Type B pancreatic cell (in vitro differentiated cells): ENCODE measurements around the gene SWSAP1. TPM values are rescaled to one million over a fixed set of nuclear protein-coding genes. Genes with fewer than 3 reads are reported as not detected.

Experiments
- DNase-seq: peaks from one replicate; pipeline ENCODE4 v3.0.0; 2021; ENCODE audit warnings: mixed read lengths; ENCODE audit not compliant: unreplicated experiment; ENCODE audit errors: extremely low spot score
- H3K27ac Mint-ChIP-seq: 2 replicates; pipeline ENCODE4 v1.8.0; 2021; ENCODE audit warnings: mild to moderate bottlenecking, mixed read lengths
- H3K27me3 Mint-ChIP-seq: 2 replicates; pipeline ENCODE4 v1.8.0; 2021; ENCODE audit warnings: mixed read lengths
- H3K36me3 Mint-ChIP-seq: 2 replicates; pipeline ENCODE4 v1.8.0; 2021; ENCODE audit warnings: mixed read lengths
- H3K4me1 Mint-ChIP-seq: one replicate; pipeline ENCODE4 v1.8.0; 2021; ENCODE audit warnings: mixed read lengths; ENCODE audit not compliant: unreplicated experiment
- H3K4me3 Mint-ChIP-seq: 2 replicates; pipeline ENCODE4 v1.8.0; 2021; ENCODE audit warnings: mild to moderate bottlenecking, mixed read lengths
- H3K9me3 Mint-ChIP-seq: 2 replicates; pipeline ENCODE4 v1.8.0; 2021; ENCODE audit warnings: mixed read lengths
- CTCF ChIP-seq: fragments of 200-600 bp; sonication (generic); conservative IDR thresholded peaks from 2 replicates; pipeline ENCODE4 v1.5.0; 2021; ENCODE audit warnings: antibody characterized with exemption, mild to moderate bottlenecking
- total RNA-seq: library from RNA; stranded (reverse); gene quantifications from 2 replicates; pipeline ENCODE4 v1.2.1, GENCODE V29; 2021; ENCODE audit warnings: low replicate concordance

SWSAP1 gene
- total RNA-seq, 1 donor from 2014 or later = 2.7 TPM

GRCh38 chr19:11416346-11417052 lies 42.0 kb downstream of the SWSAP1 start:
- H3K4me1 Mint-ChIP-seq = peaks cover 7% of the 10 kb centered on the region
- H3K36me3 Mint-ChIP-seq = no peaks in the 10 kb centered on the region
- H3K4me3 Mint-ChIP-seq = peak overlapping the region; percentile 44
- H3K27ac Mint-ChIP-seq = no peak overlapping the region
- peaks cover 46% of the 10 kb centered on the region for H3K27me3 Mint-ChIP-seq
- no peaks in the 10 kb centered on the region for H3K9me3 Mint-ChIP-seq
- no peak for DNase-seq
- no peak for TF ChIP-seq CTCF

GRCh38 chr19:11418094-11418548 lies 43.7 kb downstream of the SWSAP1 start:
- no peak for DNase-seq
- H3K4me1 Mint-ChIP-seq = peaks cover 7% of the 10 kb centered on the region
- no peak for TF ChIP-seq CTCF
- H3K27ac Mint-ChIP-seq = peak overlapping the region; percentile 51
- H3K9me3 Mint-ChIP-seq = no peaks in the 10 kb centered on the region
- H3K36me3 Mint-ChIP-seq = no peaks in the 10 kb centered on the region
- peak overlapping the region; percentile 85 for H3K4me3 Mint-ChIP-seq
- H3K27me3 Mint-ChIP-seq = peaks cover 59% of the 10 kb centered on the region

GRCh38 chr19:11418549-11419506 lies 44.4 kb downstream of the SWSAP1 start, which contains the start of gene RGL3:
RGL3 (minus strand) TSS chr19:11419314; CDS start chr19:11419278, 36 bp downstream.
- no peaks in the 10 kb centered on the region for H3K36me3 Mint-ChIP-seq
- no peak for DNase-seq
- peak within 1 kb of the TSS; percentile 85 for H3K4me3 Mint-ChIP-seq
- no peak for TF ChIP-seq CTCF
- H3K9me3 Mint-ChIP-seq = no peaks in the 10 kb centered on the region
- H3K27ac Mint-ChIP-seq = peak within 1 kb of the TSS; percentile 70
- H3K27me3 Mint-ChIP-seq = peaks cover 66% of the 10 kb centered on the region
- peaks cover 7% of the 10 kb centered on the region for H3K4me1 Mint-ChIP-seq

GRCh38 chr19:11420429-11421370 lies 46.2 kb downstream of the SWSAP1 start:
- TF ChIP-seq CTCF = no peak
- Mint-ChIP-seq H3K27me3 (peaks cover 63% of the 10 kb centered on the region), H3K4me1 (peaks cover 4% of the 10 kb centered on the region), H3K27ac (peak overlapping the region; percentile 70), H3K36me3 (no peaks in the 10 kb centered on the region), H3K4me3 (peak overlapping the region; percentile 79), H3K9me3 (no peaks in the 10 kb centered on the region)
- DNase-seq = no peak
